Breast epithelium (tissue), 4 donors: ENCODE measurements around the gene PHF21A. TPM values are rescaled to one million over a fixed set of nuclear protein-coding genes. Genes with fewer than 3 reads are reported as not detected.

Experiments
- DNase-seq, 2 donors: peaks; one replicate each; pipeline ENCODE4 v3.0.0-alpha.2; 2019; ENCODE audit warnings: low spot score in 2 of 2
- H3K27ac ChIP-seq, 2 donors: fragments of 200-600 bp; sonication (generic) in 1 of 2; one replicate each; pipeline ENCODE4 v1.5.1; 2016 to 2019; ENCODE audit warnings: mild to moderate bottlenecking in 1 of 2
- H3K27me3 ChIP-seq, 2 donors: fragments of 200-600 bp; sonication (generic) in 1 of 2; one replicate each; pipeline versions ENCODE4 v1.5.1 to v1.6.0; 2017 to 2019; ENCODE audit warnings: control low read depth in 1 of 2, mild to moderate bottlenecking in 1 of 2
- H3K36me3 ChIP-seq: fragments of 200-600 bp; one replicate; pipeline ENCODE4 v1.5.1; 2019
- H3K4me1 ChIP-seq, 2 donors: fragments of 200-600 bp; sonication (generic); one replicate each; pipeline ENCODE4 v1.5.1; 2016 to 2019; ENCODE audit warnings: control low read depth in 1 of 2
- H3K4me3 ChIP-seq, 3 donors: fragments of 200-600 bp; sonication (generic); 1 replicate in 2 of 3; 2 replicates in 1 of 3; pipeline ENCODE4 v1.5.1; 2016 to 2019; ENCODE audit warnings: mild to moderate bottlenecking in 3 of 3, moderate library complexity in 2 of 3
- H3K9me3 ChIP-seq, 2 donors: fragments of 200-600 bp; sonication (generic) in 1 of 2; one replicate each; pipeline ENCODE4 v1.5.1; 2016 to 2019; ENCODE audit warnings: control low read depth in 1 of 2
- POLR2A ChIP-seq: fragments of 450-650 bp; IDR thresholded peaks from one replicate; pipeline ENCODE4 v1.6.1; 2016; ENCODE audit warnings: antibody characterized with exemption, mild to moderate bottlenecking, moderate library complexity
- POLR2AphosphoS5 ChIP-seq, 3 donors: sonication (generic); formaldehyde crosslinking; IDR thresholded peaks; one replicate each; pipeline ENCODE4 v1.6.1; 2017; ENCODE audit warnings: antibody characterized with exemption in 3 of 3
- intact Hi-C: fragments of 100-400 bp; cut with DNase I; formaldehyde crosslinking; loops from one replicate; pipeline ENCODE4 v1.15.1; 2023; ENCODE audit warnings: low total_unique reads
- total RNA-seq, 3 donors: library from RNA; depleted of rRNA; stranded (reverse); fragments of >200 nt; gene quantifications; one replicate each; pipeline ENCODE4 v1.1.0, GENCODE V29; 2016
- TF ChIP-seq, protein P1 (sequence below), 3 donors: fragments of 450-650 bp; IDR thresholded peaks; one replicate each; pipeline ENCODE4 v1.5.1; 2016 to 2017; ENCODE audit warnings: antibody characterized with exemption in 3 of 3, mild to moderate bottlenecking in 3 of 3, moderate library complexity in 3 of 3

PHF21A gene
- total RNA-seq, 3 donors from 2014 or later, result 23.4 to 70.8 (median 42.7) TPM

GRCh38 chr11:45917286-45917622 lies 204.0 kb downstream of the PHF21A start:
- Histone ChIP-seq H3K9me3 (no peaks in the 10 kb centered on the region), H3K27ac (peak overlapping the region; percentile 93 to 98), H3K4me1 (peaks cover 0 to 19% of the 10 kb centered on the region in 2 donors), H3K4me3 (peak overlapping the region; percentile 96 to 100 (median 98)), H3K36me3 (peaks cover 9% of the 10 kb centered on the region), H3K27me3 (no peaks in the 10 kb centered on the region)
- DNase-seq, result no peak
- intact Hi-C loops, result no loop called here
- TF ChIP-seq POLR2A, result no peak
- TF ChIP-seq, protein P1, sequence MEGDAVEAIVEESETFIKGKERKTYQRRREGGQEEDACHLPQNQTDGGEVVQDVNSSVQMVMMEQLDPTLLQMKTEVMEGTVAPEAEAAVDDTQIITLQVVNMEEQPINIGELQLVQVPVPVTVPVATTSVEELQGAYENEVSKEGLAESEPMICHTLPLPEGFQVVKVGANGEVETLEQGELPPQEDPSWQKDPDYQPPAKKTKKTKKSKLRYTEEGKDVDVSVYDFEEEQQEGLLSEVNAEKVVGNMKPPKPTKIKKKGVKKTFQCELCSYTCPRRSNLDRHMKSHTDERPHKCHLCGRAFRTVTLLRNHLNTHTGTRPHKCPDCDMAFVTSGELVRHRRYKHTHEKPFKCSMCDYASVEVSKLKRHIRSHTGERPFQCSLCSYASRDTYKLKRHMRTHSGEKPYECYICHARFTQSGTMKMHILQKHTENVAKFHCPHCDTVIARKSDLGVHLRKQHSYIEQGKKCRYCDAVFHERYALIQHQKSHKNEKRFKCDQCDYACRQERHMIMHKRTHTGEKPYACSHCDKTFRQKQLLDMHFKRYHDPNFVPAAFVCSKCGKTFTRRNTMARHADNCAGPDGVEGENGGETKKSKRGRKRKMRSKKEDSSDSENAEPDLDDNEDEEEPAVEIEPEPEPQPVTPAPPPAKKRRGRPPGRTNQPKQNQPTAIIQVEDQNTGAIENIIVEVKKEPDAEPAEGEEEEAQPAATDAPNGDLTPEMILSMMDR (IDR thresholded peaks at IDR 0.05), result no peak
- TF ChIP-seq POLR2AphosphoS5 (IDR thresholded peaks at IDR 0.05), result no peak

- TF ChIP-seq POLR2AphosphoS5 (IDR thresholded peaks at IDR 0.05), result no peak
- TF ChIP-seq POLR2A, result no peak
- TF ChIP-seq, protein P1 (IDR thresholded peaks at IDR 0.05), result no peak
- H3K27me3 ChIP-seq, result no peaks in the 10 kb centered on the region
- H3K4me1 ChIP-seq, result peaks cover 0 to 10% of the 10 kb centered on the region in 2 donors
- DNase-seq, result no peak
- no peak overlapping the region for H3K27ac ChIP-seq
- intact Hi-C loops, result no loop called here
- no peaks in the 10 kb centered on the region for H3K9me3 ChIP-seq
- H3K4me3 ChIP-seq, result no peak overlapping the region
- peaks cover 9% of the 10 kb centered on the region for H3K36me3 ChIP-seq
These were observed 205.8 kb downstream of the PHF21A start for GRCh38 chr11:45915446-45915845.

DNA sequence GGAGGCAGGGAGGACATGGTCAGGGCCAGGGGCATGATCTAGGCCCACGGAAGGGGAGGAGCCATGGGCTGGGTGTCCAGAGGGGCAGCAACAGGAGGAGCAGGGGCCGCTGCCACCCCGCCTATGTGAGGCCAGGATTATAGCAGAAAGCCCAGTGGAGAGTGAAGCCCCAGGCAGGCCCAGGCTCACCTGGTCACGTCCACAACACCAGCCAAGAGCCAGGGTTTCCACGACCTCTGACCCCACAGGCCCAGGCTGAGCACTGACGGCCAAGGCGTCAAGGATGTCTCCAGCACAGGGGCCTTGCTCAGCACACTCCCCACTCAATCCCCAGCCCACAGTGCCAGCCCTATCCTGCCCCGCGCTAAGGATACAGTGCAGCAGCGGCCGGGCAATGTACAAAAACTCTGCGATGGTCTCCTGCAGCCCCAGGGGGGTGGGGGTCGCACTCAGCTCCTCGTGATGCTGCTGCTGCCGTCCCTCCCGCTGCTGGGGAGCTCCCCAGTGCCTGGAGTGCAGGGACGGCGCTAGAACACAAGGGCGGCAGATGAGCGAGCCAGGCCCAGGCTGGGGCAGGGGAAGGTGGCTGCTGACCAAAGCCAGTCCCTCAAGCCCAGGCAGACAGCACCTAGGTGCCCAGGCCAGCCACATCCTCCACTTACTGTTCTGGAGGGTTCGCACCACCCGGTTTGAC lies 207.2 kb downstream of the PHF21A start:
- peaks cover 0 to 6% of the 10 kb centered on the region in 2 donors for H3K4me1 ChIP-seq
- intact Hi-C loops, result no loop called here
- peaks cover 9% of the 10 kb centered on the region for H3K36me3 ChIP-seq
- no peaks in the 10 kb centered on the region for H3K9me3 ChIP-seq
- H3K27ac ChIP-seq, result no peak overlapping the region
- no peak for TF ChIP-seq POLR2A
- TF ChIP-seq, protein P1 (IDR thresholded peaks at IDR 0.05), result no peak
- no peak for TF ChIP-seq POLR2AphosphoS5 (IDR thresholded peaks at IDR 0.05)
- DNase-seq, result no peak
- no peak overlapping the region for H3K4me3 ChIP-seq
- H3K27me3 ChIP-seq, result no peaks in the 10 kb centered on the region

GRCh38 chr11:45913514-45913913 lies 207.7 kb downstream of the PHF21A start:
- no peaks in the 10 kb centered on the region for H3K27me3 ChIP-seq
- H3K9me3 ChIP-seq, result no peaks in the 10 kb centered on the region
- no peak overlapping the region for H3K27ac ChIP-seq
- peaks cover 0 to 6% of the 10 kb centered on the region in 2 donors for H3K4me1 ChIP-seq
- no peak for DNase-seq
- TF ChIP-seq POLR2AphosphoS5 (IDR thresholded peaks at IDR 0.05), result no peak
- no peak for TF ChIP-seq POLR2A
- TF ChIP-seq, protein P1 (IDR thresholded peaks at IDR 0.05), result no peak
- H3K36me3 ChIP-seq, result peaks cover 9% of the 10 kb centered on the region
- H3K4me3 ChIP-seq, result no peak overlapping the region
- intact Hi-C loops, result no loop called here

- Histone ChIP-seq H3K4me3 (no peak overlapping the region), H3K4me1 (no peaks in the 10 kb centered on the region), H3K27me3 (no peaks in the 10 kb centered on the region), H3K9me3 (no peaks in the 10 kb centered on the region), H3K27ac (no peak overlapping the region), H3K36me3 (peaks cover 9% of the 10 kb centered on the region)
- TF ChIP-seq POLR2A, result no peak
- TF ChIP-seq, protein P1 (IDR thresholded peaks at IDR 0.05), result no peak
- intact Hi-C loops, result no loop called here
- no peak for DNase-seq
These were observed 210.6 kb downstream of the PHF21A start for GRCh38 chr11:45910623-45911022.
